ENCODE results near the gene SNX20.

SNX20 gene

DNA sequence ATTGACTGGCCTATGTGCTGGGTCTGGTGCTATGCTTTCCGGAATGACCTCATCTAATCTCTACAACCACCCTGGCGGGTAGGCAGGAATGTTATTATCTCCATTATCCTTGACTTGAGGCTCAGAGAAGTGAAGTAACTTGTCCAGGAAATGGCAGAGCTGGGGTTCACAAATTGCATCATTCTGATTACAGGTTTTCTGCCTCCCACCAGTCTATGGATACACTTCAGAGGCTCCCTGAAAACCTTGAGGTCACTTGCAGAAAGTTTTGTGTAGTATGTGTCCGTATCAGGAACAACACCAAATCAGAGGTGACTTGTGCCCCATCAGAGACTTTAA is 31.4 kb upstream of the SNX20 start:
- H3K4ac ChIP-seq (ENCODE audit: low read length): no peak overlapping the region
- no peak overlapping the region for H2BK15ac ChIP-seq (ENCODE audit: low read length)
- H3K23ac ChIP-seq (ENCODE audit: low read depth, low read length, poor library complexity): no peak overlapping the region
- H2BK12ac ChIP-seq (ENCODE audit: low read length): no peak overlapping the region
- no peak overlapping the region for H3K4me3 ChIP-seq (ENCODE audit: low read length in 2 of 2)
- H4K8ac ChIP-seq (ENCODE audit: low read depth, low read length): no peak overlapping the region
- no CpG with 5 or more reads among the region's 3 CpGs for WGBS, 2 donors (ENCODE audit: extremely low coverage in 2 of 2, insufficient read length in 2 of 2, insufficient replicate concordance in 1 of 2)
- no peak overlapping the region for H3K9ac ChIP-seq (ENCODE audit: low read depth, low read length, poor library complexity)
- no peaks in the 10 kb centered on the region for H3K36me3 ChIP-seq (replicated peaks in 1 of 2; ENCODE audit: control insufficient read depth in 2 of 2, insufficient read depth in 2 of 2, low read length in 2 of 2)
- no peak overlapping the region for H3K27ac ChIP-seq (replicated peaks; ENCODE audit: low read length)
- H2BK5ac ChIP-seq (ENCODE audit: low read length): no peak overlapping the region
- H2BK120ac ChIP-seq (ENCODE audit: low read depth, low read length): no peak overlapping the region
- H3K9me3 ChIP-seq (replicated peaks in 1 of 2; ENCODE audit: control insufficient read depth in 2 of 2, insufficient read depth in 1 of 2, low read depth in 1 of 2, low read length in 2 of 2): no peaks in the 10 kb centered on the region
- DNase-seq (ENCODE audit: low spot score): no peak
- no peaks in the 10 kb centered on the region for H3K79me1 ChIP-seq (ENCODE audit: low read depth, low read length)
- no peak overlapping the region for H3K14ac ChIP-seq (ENCODE audit: low read length)
- no peak overlapping the region for H3K18ac ChIP-seq (ENCODE audit: low read length)
- H3K4me2 ChIP-seq (ENCODE audit: insufficient read depth, low read length, poor library complexity, severe bottlenecking): no peak overlapping the region
- H2AK5ac ChIP-seq (ENCODE audit: low read depth, low read length): no peak overlapping the region
- peaks cover 0 to 4% (median 0%) of the 10 kb centered on the region in 3 experiments for H3K27me3 ChIP-seq (ENCODE audit: control insufficient read depth in 3 of 3, insufficient read depth in 3 of 3, low read depth in 1 of 3, low read length in 3 of 3)
- no peak overlapping the region for H4K91ac ChIP-seq (ENCODE audit: low read depth, low read length, poor library complexity)
- H3K4me1 ChIP-seq (ENCODE audit: control insufficient read depth in 2 of 2, insufficient read depth in 1 of 2, low read depth in 1 of 2, low read length in 2 of 2): peaks cover 4 to 13% of the 10 kb centered on the region in 2 donors
- H2AFZ ChIP-seq (ENCODE audit: low read length): no peak overlapping the region

DNA sequence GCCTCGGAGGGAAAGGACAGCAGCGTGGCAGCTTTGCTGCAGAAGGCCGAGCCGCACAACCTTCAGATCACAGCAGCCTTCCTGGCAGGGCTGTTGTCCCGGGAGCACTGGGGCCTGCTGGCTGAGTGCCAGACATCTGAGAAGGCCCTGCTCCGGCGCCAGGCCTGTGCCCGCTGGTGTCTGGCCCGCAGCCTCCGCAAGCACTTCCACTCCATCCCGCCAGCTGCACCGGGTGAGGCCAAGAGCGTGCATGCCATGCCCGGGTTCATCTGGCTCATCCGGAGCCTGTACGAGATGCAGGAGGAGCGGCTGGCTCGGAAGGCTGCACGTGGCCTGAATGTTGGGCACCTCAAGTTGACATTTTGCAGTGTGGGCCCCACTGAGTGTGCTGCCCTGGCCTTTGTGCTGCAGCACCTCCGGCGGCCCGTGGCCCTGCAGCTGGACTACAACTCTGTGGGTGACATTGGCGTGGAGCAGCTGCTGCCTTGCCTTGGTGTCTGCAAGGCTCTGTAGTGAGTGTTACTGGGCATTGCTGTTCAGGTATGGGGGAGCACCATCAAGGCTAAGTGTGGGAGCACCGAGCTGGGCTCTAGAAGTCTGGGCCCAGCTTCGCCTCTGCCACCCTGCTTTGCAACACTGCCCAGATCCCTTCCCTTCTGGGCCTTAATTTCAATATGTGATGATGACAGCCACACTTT is 30.9 kb upstream of the SNX20 start:
- Histone ChIP-seq H3K14ac (ENCODE audit: low read length) (peak overlapping the region; percentile 9), H3K4me2 (ENCODE audit: insufficient read depth, low read length, poor library complexity, severe bottlenecking) (no peak overlapping the region), H2BK5ac (ENCODE audit: low read length) (no peak overlapping the region), H3K4me1 (ENCODE audit: control insufficient read depth in 2 of 2, insufficient read depth in 1 of 2, low read depth in 1 of 2, low read length in 2 of 2) (peaks cover 4 to 10% of the 10 kb centered on the region in 2 donors), H4K8ac (ENCODE audit: low read depth, low read length) (no peak overlapping the region), H2BK12ac (ENCODE audit: low read length) (peak overlapping the region; percentile 34), H2AFZ (ENCODE audit: low read length) (no peak overlapping the region), H4K91ac (ENCODE audit: low read depth, low read length, poor library complexity) (no peak overlapping the region), H3K27ac (replicated peaks; ENCODE audit: low read length) (no peak overlapping the region), H3K36me3 (replicated peaks in 1 of 2; ENCODE audit: control insufficient read depth in 2 of 2, insufficient read depth in 2 of 2, low read length in 2 of 2) (no peaks in the 10 kb centered on the region), H3K9ac (ENCODE audit: low read depth, low read length, poor library complexity) (no peak overlapping the region), H2BK15ac (ENCODE audit: low read length) (no peak overlapping the region), H3K23ac (ENCODE audit: low read depth, low read length, poor library complexity) (peak overlapping the region; percentile 5), H2AK5ac (ENCODE audit: low read depth, low read length) (peak overlapping the region; percentile 66), H3K18ac (ENCODE audit: low read length) (peak overlapping the region; percentile 84), H3K9me3 (replicated peaks in 1 of 2; ENCODE audit: control insufficient read depth in 2 of 2, insufficient read depth in 1 of 2, low read depth in 1 of 2, low read length in 2 of 2) (no peaks in the 10 kb centered on the region), H3K4ac (ENCODE audit: low read length) (no peak overlapping the region), H2BK120ac (ENCODE audit: low read depth, low read length) (no peak overlapping the region), H3K4me3 (ENCODE audit: low read length in 2 of 2) (no peak overlapping the region), H3K27me3 (ENCODE audit: control insufficient read depth in 3 of 3, insufficient read depth in 3 of 3, low read depth in 1 of 3, low read length in 3 of 3) (peaks cover 0 to 4% (median 0%) of the 10 kb centered on the region in 3 experiments), H3K79me1 (ENCODE audit: low read depth, low read length) (no peaks in the 10 kb centered on the region)
- no peak for DNase-seq (ENCODE audit: low spot score)
- no CpG with 5 or more reads among the region's 25 CpGs for WGBS, 2 donors (ENCODE audit: extremely low coverage in 2 of 2, insufficient read length in 2 of 2, insufficient replicate concordance in 1 of 2)

DNA sequence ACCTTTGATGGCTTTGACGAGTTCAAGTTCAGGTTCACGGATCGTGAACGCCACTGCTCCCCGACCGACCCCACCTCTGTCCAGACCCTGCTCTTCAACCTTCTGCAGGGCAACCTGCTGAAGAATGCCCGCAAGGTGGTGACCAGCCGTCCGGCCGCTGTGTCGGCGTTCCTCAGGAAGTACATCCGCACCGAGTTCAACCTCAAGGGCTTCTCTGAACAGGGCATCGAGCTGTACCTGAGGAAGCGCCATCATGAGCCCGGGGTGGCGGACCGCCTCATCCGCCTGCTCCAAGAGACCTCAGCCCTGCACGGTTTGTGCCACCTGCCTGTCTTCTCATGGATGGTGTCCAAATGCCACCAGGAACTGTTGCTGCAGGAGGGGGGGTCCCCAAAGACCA is 29.9 kb upstream of the SNX20 start:
- no CpG with 5 or more reads among the region's 21 CpGs for WGBS, 2 donors (ENCODE audit: extremely low coverage in 2 of 2, insufficient read length in 2 of 2, insufficient replicate concordance in 1 of 2)
- Histone ChIP-seq H4K8ac (ENCODE audit: low read depth, low read length) (no peak overlapping the region), H3K14ac (ENCODE audit: low read length) (peak overlapping the region; percentile 39), H3K36me3 (replicated peaks in 1 of 2; ENCODE audit: control insufficient read depth in 2 of 2, insufficient read depth in 2 of 2, low read length in 2 of 2) (no peaks in the 10 kb centered on the region), H3K4me3 (ENCODE audit: low read length in 2 of 2) (no peak overlapping the region), H2AK5ac (ENCODE audit: low read depth, low read length) (no peak overlapping the region), H3K9me3 (replicated peaks in 1 of 2; ENCODE audit: control insufficient read depth in 2 of 2, insufficient read depth in 1 of 2, low read depth in 1 of 2, low read length in 2 of 2) (no peaks in the 10 kb centered on the region), H3K4me2 (ENCODE audit: insufficient read depth, low read length, poor library complexity, severe bottlenecking) (no peak overlapping the region), H3K9ac (ENCODE audit: low read depth, low read length, poor library complexity) (no peak overlapping the region), H2BK15ac (ENCODE audit: low read length) (no peak overlapping the region), H3K4me1 (ENCODE audit: control insufficient read depth in 2 of 2, insufficient read depth in 1 of 2, low read depth in 1 of 2, low read length in 2 of 2) (peaks cover 3 to 4% of the 10 kb centered on the region in 2 donors), H2BK12ac (ENCODE audit: low read length) (no peak overlapping the region), H4K91ac (ENCODE audit: low read depth, low read length, poor library complexity) (no peak overlapping the region), H3K27me3 (ENCODE audit: control insufficient read depth in 3 of 3, insufficient read depth in 3 of 3, low read depth in 1 of 3, low read length in 3 of 3) (peaks cover 0 to 4% (median 0%) of the 10 kb centered on the region in 3 experiments), H3K18ac (ENCODE audit: low read length) (no peak overlapping the region), H3K23ac (ENCODE audit: low read depth, low read length, poor library complexity) (peak overlapping the region; percentile 61), H2AFZ (ENCODE audit: low read length) (no peak overlapping the region), H3K27ac (replicated peaks; ENCODE audit: low read length) (no peak overlapping the region), H3K79me1 (ENCODE audit: low read depth, low read length) (no peaks in the 10 kb centered on the region), H2BK5ac (ENCODE audit: low read length) (no peak overlapping the region), H2BK120ac (ENCODE audit: low read depth, low read length) (no peak overlapping the region), H3K4ac (ENCODE audit: low read length) (no peak overlapping the region)
- no peak for DNase-seq (ENCODE audit: low spot score)

DNA sequence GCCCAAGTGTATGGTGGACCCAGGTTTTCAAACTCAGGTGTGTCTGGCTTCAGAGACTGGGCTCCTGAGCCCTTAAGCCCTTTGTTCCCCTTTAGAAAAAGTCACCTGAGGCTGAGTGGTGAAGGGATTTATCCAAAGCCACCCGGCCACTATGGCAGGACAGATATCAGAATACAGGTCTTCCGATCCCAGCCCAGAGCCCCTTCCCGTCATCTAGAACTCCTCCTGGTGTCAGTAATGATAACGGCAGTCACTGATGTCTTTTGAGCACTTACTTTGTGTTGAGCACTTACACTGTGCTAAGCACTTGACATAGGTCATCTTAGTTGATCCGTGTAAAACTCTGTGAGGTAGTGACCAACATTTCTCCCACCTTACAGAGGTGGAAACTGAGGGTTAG is 28.9 kb upstream of the SNX20 start:
- no peak overlapping the region for H4K8ac ChIP-seq (ENCODE audit: low read depth, low read length)
- H3K79me1 ChIP-seq (ENCODE audit: low read depth, low read length): no peaks in the 10 kb centered on the region
- H4K91ac ChIP-seq (ENCODE audit: low read depth, low read length, poor library complexity): no peak overlapping the region
- H3K4me2 ChIP-seq (ENCODE audit: insufficient read depth, low read length, poor library complexity, severe bottlenecking): no peak overlapping the region
- H3K4ac ChIP-seq (ENCODE audit: low read length): no peak overlapping the region
- no peak overlapping the region for H2BK5ac ChIP-seq (ENCODE audit: low read length)
- H3K36me3 ChIP-seq (replicated peaks in 1 of 2; ENCODE audit: control insufficient read depth in 2 of 2, insufficient read depth in 2 of 2, low read length in 2 of 2): no peaks in the 10 kb centered on the region
- H3K9ac ChIP-seq (ENCODE audit: low read depth, low read length, poor library complexity): no peak overlapping the region
- peak overlapping the region; percentile 40 for H2BK120ac ChIP-seq (ENCODE audit: low read depth, low read length)
- no peak for DNase-seq (ENCODE audit: low spot score)
- H3K9me3 ChIP-seq (replicated peaks in 1 of 2; ENCODE audit: control insufficient read depth in 2 of 2, insufficient read depth in 1 of 2, low read depth in 1 of 2, low read length in 2 of 2): peaks cover 1 to 6% of the 10 kb centered on the region in 2 donors
- no peak overlapping the region for H3K27ac ChIP-seq (replicated peaks; ENCODE audit: low read length)
- H3K18ac ChIP-seq (ENCODE audit: low read length): no peak overlapping the region
- peaks cover 3 to 4% of the 10 kb centered on the region in 2 donors for H3K4me1 ChIP-seq (ENCODE audit: control insufficient read depth in 2 of 2, insufficient read depth in 1 of 2, low read depth in 1 of 2, low read length in 2 of 2)
- H3K4me3 ChIP-seq (ENCODE audit: low read length in 2 of 2): no peak overlapping the region
- no peak overlapping the region for H3K14ac ChIP-seq (ENCODE audit: low read length)
- no peak overlapping the region for H2BK12ac ChIP-seq (ENCODE audit: low read length)
- H3K27me3 ChIP-seq (ENCODE audit: control insufficient read depth in 3 of 3, insufficient read depth in 3 of 3, low read depth in 1 of 3, low read length in 3 of 3): peaks cover 0 to 4% (median 0%) of the 10 kb centered on the region in 3 experiments
- no peak overlapping the region for H2AK5ac ChIP-seq (ENCODE audit: low read depth, low read length)
- H3K23ac ChIP-seq (ENCODE audit: low read depth, low read length, poor library complexity): no peak overlapping the region
- H2AFZ ChIP-seq (ENCODE audit: low read length): no peak overlapping the region
- H2BK15ac ChIP-seq (ENCODE audit: low read length): no peak overlapping the region
- no CpG with 5 or more reads among the region's 5 CpGs for WGBS, 2 donors (ENCODE audit: extremely low coverage in 2 of 2, insufficient read length in 2 of 2, insufficient replicate concordance in 1 of 2)
